Measurements from ENCODE around the gene OSBPL6.

- TF ChIP-seq CTCF (IDR thresholded peaks at IDR 0.05) (no peak), POLR2A (IDR thresholded peaks at IDR 0.05) (no peak)
Measured at GRCh38 chr2:178395295-178395694, 201.0 kb downstream of the OSBPL6 start.
